Measurements from ENCODE around the gene TRABD2B.

The TRABD2B gene

GRCh38 chr1:47766832-47767740, 230.1 kb downstream of the TRABD2B start:
- no peak for DNase-seq

- no peak for DNase-seq
Observed at GRCh38 chr1:47765742-47766485, 231.3 kb downstream of the TRABD2B start.

- no peak for DNase-seq
Observed at GRCh38 chr1:47765236-47765635, 231.9 kb downstream of the TRABD2B start.

- no peak for DNase-seq
Observed at GRCh38 chr1:47764461-47765046, 232.6 kb downstream of the TRABD2B start.

- DNase-seq: no peak
Observed at GRCh38 chr1:47763591-47764171, 233.5 kb downstream of the TRABD2B start.

- DNase-seq: no peak
Observed at GRCh38 chr1:47761974-47762373, 235.2 kb downstream of the TRABD2B start.

- no peak for DNase-seq
Observed at GRCh38 chr1:47761201-47761930, 235.8 kb downstream of the TRABD2B start.

- DNase-seq: no peak
Observed at GRCh38 chr1:47759936-47760629, 237.1 kb downstream of the TRABD2B start.

- no peak for DNase-seq
Observed at GRCh38 chr1:47759251-47759935, 237.8 kb downstream of the TRABD2B start.

GRCh38 chr1:47758341-47759250, 238.6 kb downstream of the TRABD2B start:
- no peak for DNase-seq

GRCh38 chr1:47757226-47757975, 239.8 kb downstream of the TRABD2B start:
- no peak for DNase-seq

- DNase-seq: no peak
Observed at GRCh38 chr1:47756411-47756810, 240.8 kb downstream of the TRABD2B start.

GRCh38 chr1:47756006-47756405, 241.2 kb downstream of the TRABD2B start:
- no peak for DNase-seq

GRCh38 chr1:47755101-47755990, 241.8 kb downstream of the TRABD2B start:
- DNase-seq: peak; percentile 46

- DNase-seq: no peak
Observed at GRCh38 chr1:47754221-47754620, 243.0 kb downstream of the TRABD2B start.

GRCh38 chr1:47753808-47754207, 243.4 kb downstream of the TRABD2B start:
- DNase-seq: no peak

GRCh38 chr1:47752559-47752958, 244.6 kb downstream of the TRABD2B start:
- no peak for DNase-seq

GRCh38 chr1:47751996-47752451, 245.2 kb downstream of the TRABD2B start:
- no peak for DNase-seq
